ENCODE results near the gene RRP7A.
A peak's percentile ranks its signal among the peaks of the same experiment; 100 is the strongest.
"Not testable (repeated sequence)": the region's sequence is repeated elsewhere in the genome, so short reads cannot be mapped to it uniquely, and the experiment has no call there.

Gene RRP7A

GRCh38 chr22:42515896-42516295 is 3.7 kb downstream of the RRP7A start:
- Histone ChIP-seq H3K27me3 (ENCODE audit: control insufficient read depth in 1 of 2, insufficient read depth in 2 of 2, low read length in 2 of 2) (no peaks in the 10 kb centered on the region), H3K27ac (ENCODE audit: low read length) (no peak overlapping the region), H3K4me3 (ENCODE audit: low read length in 2 of 2) (no peak overlapping the region), H3K4me1 (ENCODE audit: control insufficient read depth, insufficient read depth, low read length) (peaks cover 16% of the 10 kb centered on the region), H3K9ac (ENCODE audit: low read length in 2 of 2) (no peak overlapping the region), H3K36me3 (ENCODE audit: control insufficient read depth in 2 of 2, insufficient read depth in 2 of 2, low read length in 2 of 2) (peaks cover 0 to 10% of the 10 kb centered on the region in 2 donors), H3K9me3 (ENCODE audit: control insufficient read depth in 2 of 2, low read length in 2 of 2) (no peaks in the 10 kb centered on the region)

DNA sequence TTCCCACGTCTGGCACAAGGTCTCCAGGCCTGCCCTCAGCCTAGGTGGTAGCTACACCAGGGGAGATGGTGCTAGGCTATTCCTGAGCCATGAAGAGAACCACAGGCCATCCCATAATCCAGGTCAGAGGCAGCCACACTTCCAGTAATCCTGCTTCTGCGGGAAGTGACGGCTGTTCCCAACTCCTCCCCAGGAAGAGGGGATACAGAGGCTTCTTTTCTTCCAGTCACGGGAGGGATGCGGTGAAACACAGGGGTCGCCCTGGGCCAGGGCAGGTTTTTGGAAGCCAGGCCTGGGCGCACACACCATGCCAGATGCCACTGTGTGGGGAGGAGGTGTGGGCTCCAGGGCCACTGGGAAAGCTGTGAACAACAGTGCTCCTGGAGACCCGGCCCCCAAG is 4.3 kb downstream of the RRP7A start:
- H3K4me3 ChIP-seq (ENCODE audit: low read length in 2 of 2) = not testable (repeated sequence)
- peaks cover 0 to 14% of the 10 kb centered on the region in 2 donors for H3K36me3 ChIP-seq (ENCODE audit: control insufficient read depth in 2 of 2, insufficient read depth in 2 of 2, low read length in 2 of 2)

GRCh38 chr22:42514331-42514730 is 5.3 kb downstream of the RRP7A start:
- H3K36me3 ChIP-seq (ENCODE audit: control insufficient read depth in 2 of 2, insufficient read depth in 2 of 2, low read length in 2 of 2) = peaks cover 0 to 14% of the 10 kb centered on the region in 2 donors
- H3K27me3 ChIP-seq (ENCODE audit: control insufficient read depth in 1 of 2, insufficient read depth in 2 of 2, low read length in 2 of 2); H3K4me1 ChIP-seq (ENCODE audit: control insufficient read depth, insufficient read depth, low read length); H3K9me3 ChIP-seq (ENCODE audit: control insufficient read depth in 2 of 2, low read length in 2 of 2); H3K4me3 ChIP-seq (ENCODE audit: low read length in 2 of 2); H3K9ac ChIP-seq (ENCODE audit: low read length in 2 of 2); H3K27ac ChIP-seq (ENCODE audit: low read length): not testable (repeated sequence)

More for the DNA sequence above, 4.3 kb downstream of the RRP7A start:
- not testable (repeated sequence) for H3K27me3 ChIP-seq (ENCODE audit: control insufficient read depth in 1 of 2, insufficient read depth in 2 of 2, low read length in 2 of 2); H3K9me3 ChIP-seq (ENCODE audit: control insufficient read depth in 2 of 2, low read length in 2 of 2); H3K27ac ChIP-seq (ENCODE audit: low read length); H3K9ac ChIP-seq (ENCODE audit: low read length in 2 of 2)
- peaks cover 16% of the 10 kb centered on the region for H3K4me1 ChIP-seq (ENCODE audit: control insufficient read depth, insufficient read depth, low read length)

DNA sequence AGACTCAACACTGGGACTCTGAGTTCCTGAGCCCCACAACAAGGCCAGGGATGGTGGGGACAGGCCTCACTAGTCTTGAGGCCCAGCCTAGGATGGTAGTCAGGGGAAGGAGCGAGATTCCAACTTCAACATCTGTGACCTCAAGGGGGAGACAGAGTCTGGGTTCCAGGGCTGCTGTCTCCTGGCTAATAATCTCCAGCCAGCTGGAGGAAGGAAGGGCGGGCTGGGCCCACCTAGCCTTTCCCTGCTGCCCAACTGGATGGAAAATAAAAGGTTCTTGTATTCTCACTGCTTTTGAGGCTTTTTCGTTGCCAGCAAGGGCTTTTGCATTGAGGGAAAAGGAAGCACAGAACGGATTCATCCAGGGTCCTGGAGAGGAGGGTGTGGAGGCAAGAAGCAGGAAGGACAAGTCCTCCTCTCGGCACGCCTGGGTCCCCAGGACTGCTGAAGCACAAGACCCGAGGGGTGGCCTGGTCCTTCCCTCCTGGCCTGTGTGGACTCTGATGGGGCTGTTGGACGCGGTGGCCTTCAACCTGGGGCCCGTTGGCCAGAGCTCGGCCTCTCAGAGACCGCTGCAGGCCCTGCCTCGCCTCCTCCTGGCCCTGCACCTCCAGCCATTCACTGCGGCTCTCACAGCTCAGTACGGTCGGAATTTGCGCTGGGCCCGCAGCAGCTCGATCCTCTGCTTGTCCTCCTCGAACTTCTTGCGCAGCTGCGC is 7.2 kb downstream of the RRP7A start:
- not testable (repeated sequence) for H3K9me3 ChIP-seq (ENCODE audit: control insufficient read depth in 2 of 2, low read length in 2 of 2); H3K4me1 ChIP-seq (ENCODE audit: control insufficient read depth, insufficient read depth, low read length); H3K9ac ChIP-seq (ENCODE audit: low read length in 2 of 2); H3K27me3 ChIP-seq (ENCODE audit: control insufficient read depth in 1 of 2, insufficient read depth in 2 of 2, low read length in 2 of 2); H3K4me3 ChIP-seq (ENCODE audit: low read length in 2 of 2); H3K27ac ChIP-seq (ENCODE audit: low read length)
- H3K36me3 ChIP-seq (ENCODE audit: control insufficient read depth in 2 of 2, insufficient read depth in 2 of 2, low read length in 2 of 2) = peaks cover 0 to 14% of the 10 kb centered on the region in 2 donors

DNA sequence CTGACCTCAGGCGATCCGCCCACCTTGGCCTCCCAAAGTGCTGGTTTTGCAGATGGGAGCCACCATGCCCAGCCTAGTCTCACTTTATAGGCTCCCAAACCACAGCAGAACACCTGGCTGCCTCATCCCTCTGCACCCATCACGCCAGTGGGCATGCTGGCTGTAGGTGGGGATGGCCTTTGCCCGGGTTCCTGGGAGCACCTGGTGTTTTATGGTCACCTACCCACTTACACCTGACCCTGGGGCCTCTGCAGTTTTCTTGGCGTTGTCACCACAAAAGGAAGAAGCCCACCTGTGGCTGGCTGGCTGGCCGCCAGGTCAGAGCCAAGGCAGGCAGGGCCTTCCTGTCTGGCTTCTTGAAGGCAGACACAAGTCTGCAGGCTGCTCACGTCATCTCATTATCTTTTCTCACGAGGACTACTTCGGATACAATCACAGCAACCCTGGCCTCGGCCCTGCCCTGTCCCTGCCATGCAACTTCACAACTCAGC is 8.2 kb downstream of the RRP7A start:
- Histone ChIP-seq H3K27ac (ENCODE audit: low read length) (no peak overlapping the region), H3K9me3 (ENCODE audit: control insufficient read depth in 2 of 2, low read length in 2 of 2) (no peaks in the 10 kb centered on the region), H3K9ac (ENCODE audit: low read length in 2 of 2) (no peak overlapping the region), H3K36me3 (ENCODE audit: control insufficient read depth in 2 of 2, insufficient read depth in 2 of 2, low read length in 2 of 2) (peaks cover 0 to 11% of the 10 kb centered on the region in 2 donors), H3K4me3 (ENCODE audit: low read length in 2 of 2) (no peak overlapping the region), H3K27me3 (ENCODE audit: control insufficient read depth in 1 of 2, insufficient read depth in 2 of 2, low read length in 2 of 2) (no peaks in the 10 kb centered on the region), H3K4me1 (ENCODE audit: control insufficient read depth, insufficient read depth, low read length) (peaks cover 2% of the 10 kb centered on the region)

DNA sequence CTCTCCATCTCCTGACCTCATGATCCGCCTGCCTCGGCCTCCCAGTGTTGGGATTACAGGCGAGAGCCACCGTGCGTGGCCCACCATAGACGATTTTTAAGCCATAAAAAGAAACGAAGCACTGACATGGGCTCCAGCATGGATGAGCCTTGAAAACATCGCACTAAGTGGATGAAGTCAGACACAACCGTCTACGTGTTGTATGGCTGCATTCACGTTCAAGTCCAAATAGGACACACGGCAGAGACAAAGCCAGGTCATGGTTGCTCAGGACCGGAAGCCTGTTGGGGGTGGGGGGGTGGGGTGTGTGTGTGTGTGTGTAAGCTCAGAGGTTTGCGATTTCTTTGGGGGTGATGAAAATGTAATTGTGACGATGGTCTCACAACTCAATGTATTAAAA is 10.0 kb downstream of the RRP7A start:
- Histone ChIP-seq H3K27ac (ENCODE audit: low read length) (no peak overlapping the region), H3K4me1 (ENCODE audit: control insufficient read depth, insufficient read depth, low read length) (peaks cover 2% of the 10 kb centered on the region), H3K4me3 (ENCODE audit: low read length in 2 of 2) (no peak overlapping the region), H3K27me3 (ENCODE audit: control insufficient read depth in 1 of 2, insufficient read depth in 2 of 2, low read length in 2 of 2) (no peaks in the 10 kb centered on the region), H3K36me3 (ENCODE audit: control insufficient read depth in 2 of 2, insufficient read depth in 2 of 2, low read length in 2 of 2) (peaks cover 0 to 5% of the 10 kb centered on the region in 2 donors), H3K9ac (ENCODE audit: low read length in 2 of 2) (no peak overlapping the region), H3K9me3 (ENCODE audit: control insufficient read depth in 2 of 2, low read length in 2 of 2) (no peaks in the 10 kb centered on the region)

GRCh38 chr22:42508975-42509364 is 10.6 kb downstream of the RRP7A start:
- not testable (repeated sequence) for H3K9ac ChIP-seq (ENCODE audit: low read length in 2 of 2); H3K27ac ChIP-seq (ENCODE audit: low read length); H3K4me3 ChIP-seq (ENCODE audit: low read length in 2 of 2); H3K9me3 ChIP-seq (ENCODE audit: control insufficient read depth in 2 of 2, low read length in 2 of 2); H3K36me3 ChIP-seq (ENCODE audit: control insufficient read depth in 2 of 2, insufficient read depth in 2 of 2, low read length in 2 of 2); H3K27me3 ChIP-seq (ENCODE audit: control insufficient read depth in 1 of 2, insufficient read depth in 2 of 2, low read length in 2 of 2); H3K4me1 ChIP-seq (ENCODE audit: control insufficient read depth, insufficient read depth, low read length)

DNA sequence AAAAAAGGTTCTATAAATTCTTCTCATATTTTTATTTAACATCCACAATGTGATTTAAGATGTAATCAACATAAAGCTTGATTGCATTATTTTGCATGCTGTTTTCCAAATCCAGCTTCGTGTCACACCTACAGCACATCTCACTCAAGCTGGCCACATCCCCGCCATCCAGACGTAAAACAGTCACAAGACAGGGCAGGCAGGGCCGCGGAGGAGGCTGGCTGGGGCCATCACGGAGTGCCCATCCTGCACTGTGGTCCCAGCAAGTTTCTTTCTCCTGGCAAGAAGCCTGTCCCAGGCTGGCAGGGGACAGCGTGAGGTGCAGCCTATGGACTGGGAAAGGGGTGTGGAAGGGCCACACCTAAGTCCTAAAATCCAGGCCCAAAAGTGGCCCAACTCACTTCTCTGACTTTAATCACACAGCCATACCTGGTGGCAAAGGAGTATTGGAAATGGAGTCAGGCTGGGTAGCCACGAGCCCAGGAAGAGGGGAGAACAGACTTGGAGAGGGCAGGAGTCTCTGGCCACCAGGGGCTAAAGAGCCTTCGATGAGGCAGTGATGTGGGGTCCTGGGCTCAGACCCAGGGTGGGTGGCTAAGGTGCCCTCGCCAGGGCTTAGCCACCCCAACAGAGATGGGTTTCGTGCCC is 11.1 kb downstream of the RRP7A start:
- H3K27ac ChIP-seq (ENCODE audit: low read length); H3K4me1 ChIP-seq (ENCODE audit: control insufficient read depth, insufficient read depth, low read length); H3K9ac ChIP-seq (ENCODE audit: low read length in 2 of 2); H3K27me3 ChIP-seq (ENCODE audit: control insufficient read depth in 1 of 2, insufficient read depth in 2 of 2, low read length in 2 of 2); H3K4me3 ChIP-seq (ENCODE audit: low read length in 2 of 2); H3K36me3 ChIP-seq (ENCODE audit: control insufficient read depth in 2 of 2, insufficient read depth in 2 of 2, low read length in 2 of 2); H3K9me3 ChIP-seq (ENCODE audit: control insufficient read depth in 2 of 2, low read length in 2 of 2): not testable (repeated sequence)

- Histone ChIP-seq H3K4me3 (ENCODE audit: low read length in 2 of 2) (peak overlapping the region; percentile 53 to 67), H3K27ac (ENCODE audit: low read length) (no peak overlapping the region), H3K9ac (ENCODE audit: low read length in 2 of 2) (no peak overlapping the region)
Measured at GRCh38 chr22:42500836-42501179, 18.8 kb downstream of the RRP7A start.

DNA sequence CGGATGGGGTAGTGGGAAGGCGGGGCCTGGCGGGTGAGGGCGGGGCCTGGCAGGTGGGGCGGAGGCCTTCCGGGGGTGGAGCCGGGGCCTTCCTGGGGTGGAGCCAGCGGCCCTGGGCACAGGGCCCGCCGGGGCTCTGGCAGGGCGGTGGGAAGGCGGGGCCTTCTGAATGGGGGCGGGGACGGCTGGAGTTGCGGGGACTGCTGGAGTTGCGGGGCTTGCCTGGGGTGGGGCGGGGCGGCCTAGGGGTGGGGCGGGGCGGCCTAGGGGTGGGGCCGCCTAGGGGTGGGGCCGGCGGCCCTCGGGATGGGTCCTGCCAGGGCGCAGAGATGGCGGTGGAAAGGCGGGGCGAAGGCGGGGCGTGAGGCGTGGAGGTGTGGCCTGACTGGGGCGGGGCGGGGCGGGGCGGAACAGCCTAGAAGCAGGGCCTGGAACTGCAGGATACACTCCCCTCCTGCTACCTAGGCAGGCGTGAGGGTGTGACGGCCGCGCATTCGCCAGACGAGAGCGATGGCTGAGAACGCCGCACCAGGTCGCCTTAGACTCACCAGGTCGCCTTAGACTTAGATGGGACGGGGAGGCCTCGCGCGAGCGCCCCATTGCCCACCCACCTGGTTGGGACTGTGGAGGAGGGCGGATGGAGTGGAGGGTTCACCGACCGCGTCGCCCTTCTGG is 19.3 kb downstream of the RRP7A start:
- Histone ChIP-seq H3K4me3 (ENCODE audit: low read length in 2 of 2) (peak overlapping the region; percentile 53 to 67), H3K27ac (ENCODE audit: low read length) (no peak overlapping the region), H3K27me3 (ENCODE audit: control insufficient read depth in 1 of 2, insufficient read depth in 2 of 2, low read length in 2 of 2) (no peaks in the 10 kb centered on the region), H3K36me3 (ENCODE audit: control insufficient read depth in 2 of 2, insufficient read depth in 2 of 2, low read length in 2 of 2) (no peaks in the 10 kb centered on the region), H3K9ac (ENCODE audit: low read length in 2 of 2) (peak overlapping the region in 1 of 2 donors; percentile 15), H3K9me3 (ENCODE audit: control insufficient read depth in 2 of 2, low read length in 2 of 2) (no peaks in the 10 kb centered on the region), H3K4me1 (ENCODE audit: control insufficient read depth, insufficient read depth, low read length) (peaks cover 4% of the 10 kb centered on the region)

More at GRCh38 chr22:42500836-42501179, 18.8 kb downstream of the RRP7A start:
- no peaks in the 10 kb centered on the region for H3K27me3 ChIP-seq (ENCODE audit: control insufficient read depth in 1 of 2, insufficient read depth in 2 of 2, low read length in 2 of 2)
- H3K4me1 ChIP-seq (ENCODE audit: control insufficient read depth, insufficient read depth, low read length) = peaks cover 4% of the 10 kb centered on the region
- no peaks in the 10 kb centered on the region for H3K9me3 ChIP-seq (ENCODE audit: control insufficient read depth in 2 of 2, low read length in 2 of 2)
- no peaks in the 10 kb centered on the region for H3K36me3 ChIP-seq (ENCODE audit: control insufficient read depth in 2 of 2, insufficient read depth in 2 of 2, low read length in 2 of 2)

DNA sequence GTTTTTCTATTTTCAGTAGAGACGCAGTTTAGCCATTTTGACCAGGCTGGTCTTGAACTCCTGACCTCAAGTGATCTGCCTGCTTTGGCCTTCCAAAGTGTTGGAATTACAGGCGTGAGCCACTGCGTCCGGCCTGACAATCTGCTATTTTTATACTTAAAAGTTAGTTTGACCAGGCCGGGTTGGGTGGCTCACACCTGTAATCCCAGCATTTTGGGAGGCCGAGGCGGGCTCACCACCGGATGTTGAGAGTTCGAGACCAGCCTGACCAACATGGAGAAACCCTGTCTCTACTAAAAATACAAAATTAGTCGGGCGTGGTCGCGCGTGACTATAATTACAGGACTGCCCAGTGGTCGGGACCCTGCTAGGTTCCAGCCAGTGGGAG is 19.8 kb downstream of the RRP7A start:
- H3K9me3 ChIP-seq (ENCODE audit: control insufficient read depth in 2 of 2, low read length in 2 of 2); H3K27ac ChIP-seq (ENCODE audit: low read length); H3K4me1 ChIP-seq (ENCODE audit: control insufficient read depth, insufficient read depth, low read length); H3K36me3 ChIP-seq (ENCODE audit: control insufficient read depth in 2 of 2, insufficient read depth in 2 of 2, low read length in 2 of 2); H3K9ac ChIP-seq (ENCODE audit: low read length in 2 of 2); H3K27me3 ChIP-seq (ENCODE audit: control insufficient read depth in 1 of 2, insufficient read depth in 2 of 2, low read length in 2 of 2): not testable (repeated sequence)
- H3K4me3 ChIP-seq (ENCODE audit: low read length in 2 of 2) = peak overlapping the region in 1 of 2 donors; percentile 15
